ENCODE results near the gene ITLN1.

The ITLN1 gene

DNA sequence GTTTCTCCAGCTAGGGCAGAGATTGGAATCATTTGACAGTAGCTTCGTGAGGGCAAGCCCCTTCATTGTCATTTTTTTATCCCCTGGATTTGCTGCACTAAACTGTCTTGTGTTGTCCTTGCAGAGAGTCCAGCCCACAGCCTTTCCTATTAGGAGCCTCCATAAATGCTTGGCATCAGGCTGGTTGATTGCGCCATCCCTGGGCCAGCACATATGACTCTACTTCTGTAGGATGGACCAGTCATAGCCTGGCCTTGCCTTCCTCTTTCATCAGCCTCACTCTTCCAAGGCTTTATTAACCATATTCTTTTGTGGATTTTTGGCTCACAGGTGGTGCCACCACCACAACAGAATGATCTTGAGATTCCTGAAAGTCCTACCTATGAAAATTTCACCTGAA is 57.6 kb downstream of the ITLN1 start:
- DNase-seq (ENCODE audit: extremely low read depth in 1 of 2, low read depth in 1 of 2), result no peak

GRCh38 chr1:160826546-160826945 is 58.4 kb downstream of the ITLN1 start:
- DNase-seq (ENCODE audit: extremely low read depth in 1 of 2, low read depth in 1 of 2), result no peak

All from activated CD8-positive, alpha-beta memory T cell treated with anti-CD3 and anti-CD28 coated beads for 1 hour (primary cell).